Ovary (tissue), 3 donors: ENCODE data around the gene VPS35L.

Source experiments
- CTCF ChIP-seq, 3 donors: fragments of 450-650 bp in 2 of 3; fragments of 200-600 bp in 1 of 3; IDR thresholded peaks; one replicate each; pipeline versions ENCODE4 v1.5.1 to v1.8.0; 2016 to 2022; ENCODE audit warnings: antibody characterized with exemption in 3 of 3, mild to moderate bottlenecking in 1 of 3
- EP300 ChIP-seq: sonication (generic); formaldehyde crosslinking; IDR thresholded peaks from one replicate; pipeline ENCODE4 v1.6.1; 2017; ENCODE audit warnings: antibody characterized with exemption
- donor health status: DM: no; HTN: no; CAD: no.

GRCh38 chr16:19703172-19703889 is 147.8 kb downstream of the VPS35L start:
- TF ChIP-seq CTCF (IDR thresholded peaks at IDR 0.05) (no peak), EP300 (no peak)
